SK-N-SH (cell line): ENCODE measurements around the gene RBBP9.

Source experiments
- EP300 ChIP-seq, 2 experiments: IDR thresholded peaks; 2 replicates each; pipeline versions ENCODE4 v1.4.0 to v1.6.1; 2012; ENCODE audit warnings: borderline replicate concordance in 1 of 2, low read depth in 1 of 2, low read length in 1 of 2
- FOXJ3 ChIP-seq: sonication (generic); formaldehyde crosslinking; IDR thresholded peaks from 2 replicates; pipeline ENCODE4 v1.5.1; 2020; ENCODE audit warnings: mild to moderate bottlenecking, missing genetic modification reagents
- MXI1 ChIP-seq: IDR thresholded peaks from 2 replicates; pipeline ENCODE4 v1.6.1; 2012; ENCODE audit warnings: mild to moderate bottlenecking, low read depth, low read length, improper control_type of control experiment
- NRF1 ChIP-seq: IDR thresholded peaks from 2 replicates; pipeline ENCODE4 v1.6.1; 2012; ENCODE audit warnings: low read depth, mild to moderate bottlenecking, low read length
- POLR2AphosphoS5 ChIP-seq: IDR thresholded peaks from 2 replicates; pipeline ENCODE4 v1.6.1; 2012; ENCODE audit warnings: low read depth, low read length
- RAD21 ChIP-seq: IDR thresholded peaks from 2 replicates; pipeline ENCODE4 v1.6.1; 2012; ENCODE audit warnings: mild to moderate bottlenecking, low read length
- SIN3A ChIP-seq: IDR thresholded peaks from 2 replicates; pipeline ENCODE4 v1.6.1; 2012; ENCODE audit warnings: low read depth, mild to moderate bottlenecking, low read length, moderate library complexity, borderline replicate concordance
- SMC3 ChIP-seq: IDR thresholded peaks from 2 replicates; pipeline ENCODE4 v1.6.1; 2012; ENCODE audit warnings: low read depth, low read length, improper control_type of control experiment
- TF ChIP-seq, protein P1 (sequence below): fragments of 200-600 bp; sonication (generic); IDR thresholded peaks from 2 replicates; pipeline ENCODE4 v1.6.1; 2017; ENCODE audit warnings: antibody characterized with exemption, mild to moderate bottlenecking, moderate library complexity
- TF ChIP-seq, protein P2 (sequence below): IDR thresholded peaks from 2 replicates; pipeline ENCODE4 v1.4.0; 2012; ENCODE audit warnings: low read depth, borderline replicate concordance

DNA sequence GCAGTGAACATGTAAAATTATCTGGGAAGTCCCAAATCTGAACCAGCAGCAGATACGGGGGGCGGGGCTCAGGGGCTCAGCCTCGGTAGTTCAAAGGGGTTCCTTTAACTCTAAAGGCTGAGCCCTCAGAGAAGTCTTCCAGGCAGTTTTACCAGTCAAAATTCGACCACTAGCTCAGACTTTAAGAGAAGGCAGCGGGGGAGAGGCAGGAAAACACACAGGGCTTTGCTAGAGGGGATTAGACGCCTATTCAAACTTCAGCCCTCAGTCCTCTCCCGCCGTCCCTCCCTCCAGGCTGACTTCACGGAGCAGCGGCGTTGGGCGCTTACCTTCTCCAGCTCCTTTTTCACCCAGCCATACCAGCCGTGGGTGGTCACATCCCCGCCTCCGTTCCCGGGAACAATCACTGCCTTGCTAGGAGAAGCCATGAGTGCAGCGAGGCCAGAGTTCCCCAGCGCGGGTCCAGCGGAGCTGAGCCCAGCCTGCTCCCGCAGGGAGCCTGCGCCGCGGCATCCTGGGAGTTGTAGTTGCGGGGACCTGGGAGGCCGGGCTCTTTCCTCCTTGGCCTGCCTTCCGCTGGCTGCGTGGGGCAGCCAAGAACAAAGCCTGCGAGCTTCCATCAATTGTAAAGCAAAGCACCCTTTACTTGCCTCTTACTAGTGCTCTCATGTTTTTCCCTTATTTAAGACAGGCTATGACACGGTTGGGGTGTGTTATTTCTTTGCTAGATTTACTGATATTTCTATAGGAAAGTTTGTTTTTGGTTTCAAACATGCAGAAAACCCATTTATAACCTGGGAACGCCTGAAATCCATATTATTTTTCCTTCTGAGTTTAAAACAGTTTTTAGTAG, at the start of gene RBBP9:
- TF ChIP-seq, protein P1, sequence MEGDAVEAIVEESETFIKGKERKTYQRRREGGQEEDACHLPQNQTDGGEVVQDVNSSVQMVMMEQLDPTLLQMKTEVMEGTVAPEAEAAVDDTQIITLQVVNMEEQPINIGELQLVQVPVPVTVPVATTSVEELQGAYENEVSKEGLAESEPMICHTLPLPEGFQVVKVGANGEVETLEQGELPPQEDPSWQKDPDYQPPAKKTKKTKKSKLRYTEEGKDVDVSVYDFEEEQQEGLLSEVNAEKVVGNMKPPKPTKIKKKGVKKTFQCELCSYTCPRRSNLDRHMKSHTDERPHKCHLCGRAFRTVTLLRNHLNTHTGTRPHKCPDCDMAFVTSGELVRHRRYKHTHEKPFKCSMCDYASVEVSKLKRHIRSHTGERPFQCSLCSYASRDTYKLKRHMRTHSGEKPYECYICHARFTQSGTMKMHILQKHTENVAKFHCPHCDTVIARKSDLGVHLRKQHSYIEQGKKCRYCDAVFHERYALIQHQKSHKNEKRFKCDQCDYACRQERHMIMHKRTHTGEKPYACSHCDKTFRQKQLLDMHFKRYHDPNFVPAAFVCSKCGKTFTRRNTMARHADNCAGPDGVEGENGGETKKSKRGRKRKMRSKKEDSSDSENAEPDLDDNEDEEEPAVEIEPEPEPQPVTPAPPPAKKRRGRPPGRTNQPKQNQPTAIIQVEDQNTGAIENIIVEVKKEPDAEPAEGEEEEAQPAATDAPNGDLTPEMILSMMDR, result no peak
- TF ChIP-seq POLR2AphosphoS5, result peak; percentile 77
- TF ChIP-seq, protein P2, sequence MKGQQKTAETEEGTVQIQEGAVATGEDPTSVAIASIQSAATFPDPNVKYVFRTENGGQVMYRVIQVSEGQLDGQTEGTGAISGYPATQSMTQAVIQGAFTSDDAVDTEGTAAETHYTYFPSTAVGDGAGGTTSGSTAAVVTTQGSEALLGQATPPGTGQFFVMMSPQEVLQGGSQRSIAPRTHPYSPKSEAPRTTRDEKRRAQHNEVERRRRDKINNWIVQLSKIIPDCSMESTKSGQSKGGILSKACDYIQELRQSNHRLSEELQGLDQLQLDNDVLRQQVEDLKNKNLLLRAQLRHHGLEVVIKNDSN, result 0 out of 2 replicates have a peak, but pooled peaks have one; percentile 34
- peak; percentile 69; the same call in 1 of the 2 replicates for TF ChIP-seq SIN3A
- TF ChIP-seq RAD21, result no peak
- peak; percentile 84; the same call in 1 of the 2 replicates for TF ChIP-seq MXI1
- no peak for TF ChIP-seq FOXJ3 (CRISPR knock-in tag)
- no peak for TF ChIP-seq SMC3
- TF ChIP-seq NRF1, result peak; percentile 68
- no peak for TF ChIP-seq EP300 (IDR thresholded peaks at IDR 0.05; ENCODE audit: borderline replicate concordance in 1 of 2, low read depth in 1 of 2, low read length in 1 of 2)
